Smooth muscle cell (in vitro differentiated cells): ENCODE data around the gene THOC5. TPM values are rescaled to one million over a fixed set of nuclear protein-coding genes. Genes with fewer than 3 reads are reported as not detected.

Experiments used
- DNase-seq: peaks from one replicate; lab custom pipeline; 2025; ENCODE audit not compliant: unreplicated experiment; lab: John Stamatoyannopoulos, UW
- H2AFZ ChIP-seq: fragments of 200-600 bp; sonication (generic); 2 replicates; pipeline ENCODE4 v1.6.0; 2016; ENCODE audit warnings: antibody characterized with exemption, low read depth, mild to moderate bottlenecking
- H3F3A ChIP-seq: fragments of 200-600 bp; sonication (generic); 2 replicates; pipeline ENCODE4 v1.6.0; 2017; ENCODE audit warnings: antibody characterized with exemption, low read depth
- H3K27ac ChIP-seq: fragments of 200-600 bp; sonication (generic); 2 replicates; pipeline ENCODE4 v1.5.1; 2016; ENCODE audit warnings: low read depth, mild to moderate bottlenecking
- H3K27me3 ChIP-seq: fragments of 200-600 bp; sonication (generic); 2 replicates; pipeline ENCODE4 v1.6.1; 2016; ENCODE audit warnings: low read depth, mild to moderate bottlenecking
- H3K36me3 ChIP-seq: fragments of 200-600 bp; sonication (generic); 2 replicates; pipeline ENCODE4 v1.5.1; 2016; ENCODE audit warnings: low read depth
- H3K4me1 ChIP-seq: fragments of 200-600 bp; sonication (generic); 2 replicates; pipeline ENCODE4 v1.5.1; 2016; ENCODE audit warnings: low read depth
- H3K4me2 ChIP-seq: fragments of 200-600 bp; sonication (generic); 2 replicates; pipeline ENCODE4 v1.6.0; 2016; ENCODE audit warnings: mild to moderate bottlenecking
- H3K4me3 ChIP-seq: fragments of 200-600 bp; sonication (generic); 2 replicates; pipeline ENCODE4 v1.5.1; 2016; ENCODE audit warnings: mild to moderate bottlenecking
- H3K79me2 ChIP-seq: fragments of 200-600 bp; sonication (generic); 2 replicates; pipeline ENCODE4 v1.6.0; 2016; ENCODE audit warnings: low read depth, mild to moderate bottlenecking
- H3K9ac ChIP-seq: fragments of 200-600 bp; sonication (generic); 2 replicates; pipeline ENCODE4 v1.6.0; 2016; ENCODE audit warnings: low read depth
- H3K9me3 ChIP-seq: fragments of 200-600 bp; sonication (generic); replicated peaks from 2 replicates; pipeline ENCODE4 v1.5.1; 2016; ENCODE audit warnings: low read depth
- H4K20me1 ChIP-seq: fragments of 200-600 bp; sonication (generic); 2 replicates; pipeline ENCODE4 v1.6.0; 2016; ENCODE audit warnings: low read depth
- WGBS: methylation state at CpG from one replicate; pipeline ENCODE4 v1.1.7; 2016; ENCODE audit warnings: low lambda C conversion rate; 5-methylcytosine and 5-hydroxymethylcytosine counted together
- polyA plus RNA-seq: library from polyadenylated mRNA; unstranded; fragments of >200 nt; fragmentation: Nextera tagmentation; extraction: Ambion mirVana; gene quantifications from 2 replicates; pipeline ENCODE4 v1.2.1, GENCODE V29; 2016
- total RNA-seq: library from RNA; depleted of rRNA; stranded (reverse); fragments of >200 nt; gene quantifications from 2 replicates; pipeline ENCODE4 v1.2.3, GENCODE V29; 2014
- TF ChIP-seq, protein P1 (sequence below): fragments of 200-600 bp; sonication (generic); IDR thresholded peaks from 2 replicates; pipeline ENCODE4 v1.5.1; 2017; ENCODE audit warnings: borderline replicate concordance, mild to moderate bottlenecking, antibody characterized with exemption; ENCODE audit not compliant: insufficient read depth, poor library complexity, severe bottlenecking

THOC5 gene
- total and polyA plus RNA-seq, 2 experiments from 2014 or later, result 13.7 to 21.7 TPM

GRCh38 chr22:29511126-29511862 is 42.3 kb downstream of the THOC5 start:
- Histone ChIP-seq H3K79me2 (no peaks in the 10 kb centered on the region), H3F3A (no peaks in the 10 kb centered on the region), H3K9me3 (no peaks in the 10 kb centered on the region), H3K9ac (no peak overlapping the region), H3K27ac (no peak overlapping the region), H3K4me2 (no peak overlapping the region), H3K4me3 (no peak overlapping the region), H3K27me3 (no peaks in the 10 kb centered on the region), H2AFZ (no peak overlapping the region), H3K4me1 (no peaks in the 10 kb centered on the region), H3K36me3 (peaks cover 28% of the 10 kb centered on the region), H4K20me1 (no peaks in the 10 kb centered on the region)
- no peak for DNase-seq
- TF ChIP-seq, protein P1, sequence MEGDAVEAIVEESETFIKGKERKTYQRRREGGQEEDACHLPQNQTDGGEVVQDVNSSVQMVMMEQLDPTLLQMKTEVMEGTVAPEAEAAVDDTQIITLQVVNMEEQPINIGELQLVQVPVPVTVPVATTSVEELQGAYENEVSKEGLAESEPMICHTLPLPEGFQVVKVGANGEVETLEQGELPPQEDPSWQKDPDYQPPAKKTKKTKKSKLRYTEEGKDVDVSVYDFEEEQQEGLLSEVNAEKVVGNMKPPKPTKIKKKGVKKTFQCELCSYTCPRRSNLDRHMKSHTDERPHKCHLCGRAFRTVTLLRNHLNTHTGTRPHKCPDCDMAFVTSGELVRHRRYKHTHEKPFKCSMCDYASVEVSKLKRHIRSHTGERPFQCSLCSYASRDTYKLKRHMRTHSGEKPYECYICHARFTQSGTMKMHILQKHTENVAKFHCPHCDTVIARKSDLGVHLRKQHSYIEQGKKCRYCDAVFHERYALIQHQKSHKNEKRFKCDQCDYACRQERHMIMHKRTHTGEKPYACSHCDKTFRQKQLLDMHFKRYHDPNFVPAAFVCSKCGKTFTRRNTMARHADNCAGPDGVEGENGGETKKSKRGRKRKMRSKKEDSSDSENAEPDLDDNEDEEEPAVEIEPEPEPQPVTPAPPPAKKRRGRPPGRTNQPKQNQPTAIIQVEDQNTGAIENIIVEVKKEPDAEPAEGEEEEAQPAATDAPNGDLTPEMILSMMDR, result no peak
- 93% methylated on average over 8 of the region's 8 CpGs for WGBS

GRCh38 chr22:29510542-29510941 is 43.0 kb downstream of the THOC5 start:
- H3K4me3 ChIP-seq, result no peak overlapping the region
- peaks cover 28% of the 10 kb centered on the region for H3K36me3 ChIP-seq
- H4K20me1 ChIP-seq, result no peaks in the 10 kb centered on the region
- no peaks in the 10 kb centered on the region for H3K27me3 ChIP-seq
- H3K27ac ChIP-seq, result no peak overlapping the region
- WGBS, result 98% methylated on average over 2 of the region's 2 CpGs
- H3K4me1 ChIP-seq, result no peaks in the 10 kb centered on the region
- no peak for DNase-seq
- no peaks in the 10 kb centered on the region for H3K79me2 ChIP-seq
- no peak overlapping the region for H3K4me2 ChIP-seq
- H3K9ac ChIP-seq, result no peak overlapping the region
- H2AFZ ChIP-seq, result no peak overlapping the region
- no peaks in the 10 kb centered on the region for H3K9me3 ChIP-seq
- H3F3A ChIP-seq, result peaks cover under 1% of the 10 kb centered on the region
- TF ChIP-seq, protein P1, result no peak

GRCh38 chr22:29509815-29510214 is 43.7 kb downstream of the THOC5 start:
- H3K36me3 ChIP-seq, result peaks cover 28% of the 10 kb centered on the region

More at GRCh38 chr22:29509815-29510214, 43.7 kb downstream of the THOC5 start:
- Histone ChIP-seq H3K79me2 (no peaks in the 10 kb centered on the region), H3K27me3 (no peaks in the 10 kb centered on the region), H3K27ac (no peak overlapping the region), H3K9me3 (no peaks in the 10 kb centered on the region), H2AFZ (no peak overlapping the region), H3K9ac (no peak overlapping the region), H3K4me3 (no peak overlapping the region), H4K20me1 (no peaks in the 10 kb centered on the region), H3K4me2 (no peak overlapping the region), H3K4me1 (no peaks in the 10 kb centered on the region), H3F3A (peaks cover 8% of the 10 kb centered on the region)
- no peak for DNase-seq
- 100% methylated on average over 1 of the region's 1 CpG for WGBS
- TF ChIP-seq, protein P1, result no peak
